HepG2 (cell line): ENCODE results near the gene CLPX. TPM values are rescaled to one million over a fixed set of nuclear protein-coding genes. Genes with fewer than 3 reads are reported as not detected.

ENCODE experiments used
- BRF2 ChIP-seq: sonication (generic); formaldehyde crosslinking; IDR thresholded peaks from 2 replicates; pipeline ENCODE4 v1.8.1; 2022; ENCODE audit warnings: mild to moderate bottlenecking, missing genetic modification reagents
- CREM ChIP-seq, 2 experiments: sonication (generic) in 1 of 2; formaldehyde crosslinking in 1 of 2; IDR thresholded peaks; 2 replicates each; pipeline versions ENCODE4 v1.4.0 to v1.6.1; 2016 to 2020; ENCODE audit warnings: antibody characterized with exemption in 1 of 2, mild to moderate bottlenecking in 1 of 2, missing genetic modification reagents in 1 of 2
- EP300 ChIP-seq, 3 experiments: sonication (generic) in 1 of 3; formaldehyde crosslinking in 1 of 3; IDR thresholded peaks; 2 replicates each; pipeline versions ENCODE4 v1.5.1 to v1.6.1; 2011 to 2020; ENCODE audit warnings: low read depth in 2 of 3, low read length in 2 of 3, borderline replicate concordance in 1 of 3, improper control_type of control experiment in 1 of 3, mild to moderate bottlenecking in 1 of 3, missing genetic modification reagents in 1 of 3, moderate library complexity in 1 of 3
- HOMEZ ChIP-seq: IDR thresholded peaks from 2 replicates; pipeline ENCODE4 v1.6.1; 2016; ENCODE audit warnings: low read depth
- ISL2 ChIP-seq: sonication (generic); formaldehyde crosslinking; IDR thresholded peaks from 2 replicates; pipeline ENCODE4 v1.5.0; 2020; ENCODE audit warnings: missing genetic modification reagents
- ISX ChIP-seq: sonication (generic); formaldehyde crosslinking; conservative IDR thresholded peaks from 2 replicates; pipeline ENCODE4 v1.5.0; 2020; ENCODE audit warnings: missing genetic modification reagents
- NFAT5 ChIP-seq: sonication (generic); formaldehyde crosslinking; IDR thresholded peaks from 2 replicates; pipeline ENCODE4 v1.4.0; 2020; ENCODE audit warnings: missing genetic modification reagents
- POLR2AphosphoS5 ChIP-seq: IDR thresholded peaks from 2 replicates; pipeline ENCODE4 v1.6.1; 2012; ENCODE audit warnings: low read depth, low read length
- RBM22 ChIP-seq: fragments of 200-400 bp; formaldehyde crosslinking; optimal IDR thresholded peaks from 2 replicates; pipeline ENCODE3; 2017; ENCODE audit warnings: mild to moderate bottlenecking, low read length, moderate library complexity
- RXRA ChIP-seq: sonication (generic); formaldehyde crosslinking; IDR thresholded peaks from 2 replicates; pipeline ENCODE4 v1.5.1; 2020; ENCODE audit warnings: missing genetic modification reagents
- SMAD9 ChIP-seq: sonication (generic); formaldehyde crosslinking; IDR thresholded peaks from 2 replicates; pipeline ENCODE4 v1.5.1; 2020; ENCODE audit warnings: mild to moderate bottlenecking, missing genetic modification reagents
- TRIM22 ChIP-seq: fragments of 450-650 bp; IDR thresholded peaks from 2 replicates; pipeline ENCODE4 v1.6.1; 2017
- ZFP36L1 ChIP-seq: sonication (generic); formaldehyde crosslinking; IDR thresholded peaks from 2 replicates; pipeline ENCODE4 v1.8.0; 2022; ENCODE audit warnings: mild to moderate bottlenecking, missing genetic modification reagents, moderate library complexity
- ZFP82 ChIP-seq: sonication (generic); formaldehyde crosslinking; IDR thresholded peaks from 2 replicates; pipeline ENCODE4 v1.5.1; 2020; ENCODE audit warnings: mild to moderate bottlenecking, missing genetic modification reagents, borderline replicate concordance
- ZNF574 ChIP-seq: sonication (generic); formaldehyde crosslinking; IDR thresholded peaks from 2 replicates; pipeline ENCODE4 v1.4.0; 2020; ENCODE audit warnings: missing genetic modification reagents
- polyA plus RNA-seq, 8 experiments: library from polyadenylated mRNA; depleted of rRNA in 3 of 8; stranded (reverse) in 7 of 8; unstranded in 1 of 8; fragments of >200 nt; fragmentation: Illumina TruSeq in 4 of 8; extraction: Trizol in 4 of 8; gene quantifications; 2 replicates each; pipeline versions ENCODE4 v1.2.1 to v1.2.3, GENCODE V29; 2011 to 2016; ENCODE audit warnings: low read depth in 4 of 8, missing spikeins in 1 of 8, mixed read lengths in 1 of 8; ENCODE audit not compliant: insufficient read depth in 1 of 8
- total RNA-seq, 5 experiments: library from RNA; depleted of rRNA; stranded (reverse); fragments of >200 nt; fragmentation: Illumina TruSeq; extraction: Trizol; gene quantifications; 2 replicates each; pipeline ENCODE4 v1.2.3, GENCODE V29; 2016; ENCODE audit warnings: low read depth in 1 of 5

The CLPX gene
- total and polyA plus RNA-seq, 2 of the 13 experiments (the other 11 are each of a cell fraction or from before 2014, with no cell fraction given) = 33.9 to 61.3 TPM

GRCh38 chr15:65184868-65185717, at the start of gene CLPX (continued):
- TF ChIP-seq CREM (IDR thresholded peaks at IDR 0.05) (peak; percentile 90), CREM (CRISPR knock-in tag; IDR thresholded peaks at IDR 0.05) (no peak), ISX (CRISPR knock-in tag) (no peak), POLR2AphosphoS5 (peak; percentile 64), HOMEZ (CRISPR knock-in tag) (peak; percentile 42), TRIM22 (no peak), BRF2 (CRISPR knock-in tag) (no peak), NFAT5 (CRISPR knock-in tag) (0 out of 2 replicates have a peak, but pooled peaks have one; percentile 27), ZFP82 (CRISPR knock-in tag) (no peak), SMAD9 (CRISPR knock-in tag) (no peak), ZFP36L1 (CRISPR knock-in tag) (peak; percentile 75; the same call in 1 of the 2 replicates), RXRA (CRISPR knock-in tag) (peak; percentile 55; the same call in 1 of the 2 replicates), EP300 (IDR thresholded peaks at IDR 0.05; ENCODE audit: low read depth in 2 of 2, low read length in 2 of 2) (peak; percentile 23 to 41; a peak in 1 of 4 replicates), EP300 (CRISPR knock-in tag; IDR thresholded peaks at IDR 0.05; ENCODE audit: borderline replicate concordance) (peak; percentile 27; the same call in 1 of the 2 replicates), ZNF574 (CRISPR knock-in tag) (peak; percentile 74), RBM22 (no peak), ISL2 (CRISPR knock-in tag) (peak; percentile 12; the same call in 1 of the 2 replicates)
